HepG2 (cell line): ENCODE results near the gene MUC4. TPM values are rescaled to one million over a fixed set of nuclear protein-coding genes. Genes with fewer than 3 reads are reported as not detected.

Experiments used
- ATAC-seq: fragments of 200-7000 bp; cut with Tn5 transposase; 3 replicates; pipeline ENCODE4 v1.9.1; 2020; ENCODE audit warnings: mild to moderate bottlenecking, moderate library complexity
- BruUV-seq: library from RNA; stranded (reverse); fragments of 400-500 nt; replicated peaks from 2 replicates; lab custom pipeline; 2021; lab: Mats Ljungman, UMichigan
- CTCF ChIA-PET: fragments of 300-600 bp; formaldehyde crosslinking; extraction: SDS; loops from one replicate; lab custom pipeline; 2021; ENCODE audit warnings: low total read pairs, inconsistent platforms, low intra/inter-chr PET ratio; lab: Yijun Ruan, JAX
- POLR2A ChIA-PET: fragments of 350-600 bp; sonication (Branson Sonifier 250); formaldehyde crosslinking; loops from one replicate; lab custom pipeline; 2020; ENCODE audit warnings: antibody characterized with exemption, inconsistent platforms; lab: Yijun Ruan, JAX
- DNase-seq: peaks from one replicate; pipeline ENCODE4 v3.0.0-alpha.2; 2015; ENCODE audit warnings: low spot score
- FAIRE-seq: peaks from 3 replicates; lab custom pipeline; 2011; peaks lifted over from hg19 to GRCh38; lab: Jason Lieb, UNC
- H2AFZ ChIP-seq: one replicate; pipeline ENCODE4 v1.6.1; 2011; ENCODE audit warnings: low read length, inconsistent platforms
- H3K27ac ChIP-seq: fragments of 300-600 bp; 3 replicates; pipeline ENCODE4 v1.8.0; 2011; ENCODE audit warnings: mixed run types, mild to moderate bottlenecking, mixed read lengths, low read length, inconsistent platforms; ENCODE audit not compliant: insufficient read depth; ENCODE audit errors: extremely low read length
- H3K27me3 ChIP-seq, 2 experiments: fragments of 200-600 bp in 1 of 2; 2 replicates in 1 of 2; 3 replicates in 1 of 2; pipeline versions ENCODE4 v1.6.0 to v1.8.0; 2011; ENCODE audit warnings: low read length in 2 of 2, mild to moderate bottlenecking in 2 of 2, moderate library complexity in 2 of 2, inconsistent platforms in 1 of 2; ENCODE audit not compliant: insufficient read depth in 2 of 2, control insufficient read depth in 1 of 2
- H3K36me3 ChIP-seq, 2 experiments: fragments of 200-600 bp in 1 of 2; replicated peaks in 1 of 2; 2 replicates in 1 of 2; 3 replicates in 1 of 2; pipeline versions ENCODE4 v1.5.1 to v1.8.0; 2011; ENCODE audit warnings: low read length in 2 of 2, inconsistent platforms in 1 of 2; ENCODE audit not compliant: insufficient read depth in 2 of 2, control insufficient read depth in 1 of 2
- H3K4me1 ChIP-seq: 2 replicates; pipeline ENCODE4 v1.5.1; 2012; ENCODE audit warnings: low read length, inconsistent platforms; ENCODE audit not compliant: insufficient read depth
- H3K4me2 ChIP-seq: 2 replicates; pipeline ENCODE4 v1.6.0; 2011; ENCODE audit warnings: low read depth, low read length, inconsistent platforms
- H3K4me3 ChIP-seq, 3 experiments: fragments of 200-600 bp in 1 of 3; sonication (generic), shearing (Covaris generic) in 1 of 3; replicated peaks in 1 of 3; 2 replicates each; pipeline ENCODE4 v1.5.1; 2011 to 2016; ENCODE audit warnings: low read length in 3 of 3, inconsistent platforms in 2 of 3, low read depth in 2 of 3, mild to moderate bottlenecking in 2 of 3, control low read depth in 1 of 3, mixed read lengths in 1 of 3; ENCODE audit not compliant: insufficient read depth in 1 of 3
- H3K79me2 ChIP-seq: one replicate; pipeline ENCODE4 v1.6.1; 2011; ENCODE audit warnings: low read length, inconsistent platforms; ENCODE audit not compliant: insufficient read depth
- H3K9ac ChIP-seq: 2 replicates; pipeline ENCODE4 v1.6.0; 2011; ENCODE audit warnings: mild to moderate bottlenecking, low read depth, low read length, inconsistent platforms; ENCODE audit not compliant: insufficient read depth
- H3K9me3 ChIP-seq: 2 replicates; pipeline ENCODE4 v1.5.1; 2012; ENCODE audit warnings: mild to moderate bottlenecking, low read length
- H4K20me1 ChIP-seq: 2 replicates; pipeline ENCODE4 v1.6.0; 2011; ENCODE audit warnings: inconsistent platforms, mild to moderate bottlenecking, low read length, moderate library complexity; ENCODE audit not compliant: insufficient read depth
- ATM ChIP-seq: fragments of 450-650 bp; IDR thresholded peaks from 2 replicates; pipeline ENCODE4 v1.7.1; 2017; ENCODE audit warnings: mild to moderate bottlenecking, borderline replicate concordance
- CCAR2 ChIP-seq: fragments of 200-400 bp; formaldehyde crosslinking; optimal IDR thresholded peaks from 2 replicates; pipeline ENCODE3; 2018; ENCODE audit warnings: low read depth, mild to moderate bottlenecking, low read length, moderate library complexity
- ELF1 ChIP-seq: sonication (generic); formaldehyde crosslinking; IDR thresholded peaks from 2 replicates; pipeline ENCODE4 v1.4.0; 2020; ENCODE audit warnings: missing genetic modification reagents
- EP300 ChIP-seq, 3 experiments: sonication (generic) in 1 of 3; formaldehyde crosslinking in 1 of 3; IDR thresholded peaks; 2 replicates each; pipeline versions ENCODE4 v1.5.1 to v1.6.1; 2011 to 2020; ENCODE audit warnings: low read depth in 2 of 3, low read length in 2 of 3, borderline replicate concordance in 1 of 3, improper control_type of control experiment in 1 of 3, mild to moderate bottlenecking in 1 of 3, missing genetic modification reagents in 1 of 3, moderate library complexity in 1 of 3
- GPN1 ChIP-seq: sonication (generic); formaldehyde crosslinking; IDR thresholded peaks from 2 replicates; pipeline ENCODE4 v1.5.1; 2020; ENCODE audit warnings: missing genetic modification reagents, borderline replicate concordance
- HNF1A ChIP-seq, 2 experiments: sonication (generic) in 1 of 2; formaldehyde crosslinking in 1 of 2; IDR thresholded peaks; 2 replicates each; pipeline versions ENCODE4 v1.4.0 to v1.6.1; 2016 to 2020; ENCODE audit warnings: borderline replicate concordance in 1 of 2, low read depth in 1 of 2, mild to moderate bottlenecking in 1 of 2, missing genetic modification reagents in 1 of 2
- KAT2B ChIP-seq: fragments of 150-350 bp; IDR thresholded peaks from 2 replicates; pipeline ENCODE4 v1.6.1; 2014; ENCODE audit warnings: low read depth, low read length, borderline replicate concordance
- MAX ChIP-seq: IDR thresholded peaks from 2 replicates; pipeline ENCODE4 v1.6.1; 2012; ENCODE audit warnings: inconsistent platforms
- SALL1 ChIP-seq: sonication (generic); formaldehyde crosslinking; IDR thresholded peaks from 2 replicates; pipeline ENCODE4 v1.8.0; 2022; ENCODE audit warnings: mild to moderate bottlenecking, missing genetic modification reagents
- SATB2 ChIP-seq: sonication (generic); formaldehyde crosslinking; IDR thresholded peaks from 2 replicates; pipeline ENCODE4 v1.5.0; 2020; ENCODE audit warnings: missing genetic modification reagents
- SMARCE1 ChIP-seq: fragments of 450-650 bp; IDR thresholded peaks from 2 replicates; pipeline ENCODE4 v1.6.1; 2017; ENCODE audit warnings: borderline replicate concordance
- TERF1 ChIP-seq: sonication (generic); formaldehyde crosslinking; IDR thresholded peaks from 2 replicates; pipeline ENCODE4 v1.8.0; 2022; ENCODE audit warnings: mild to moderate bottlenecking, missing genetic modification reagents, moderate library complexity
- ZBTB14 ChIP-seq: sonication (generic); formaldehyde crosslinking; IDR thresholded peaks from 2 replicates; pipeline ENCODE4 v1.4.0; 2020; ENCODE audit warnings: missing genetic modification reagents
- ZFP90 ChIP-seq: sonication (generic); formaldehyde crosslinking; IDR thresholded peaks from 2 replicates; pipeline ENCODE4 v1.8.0; 2022; ENCODE audit warnings: missing genetic modification reagents, mild to moderate bottlenecking, inconsistent platforms, borderline replicate concordance
- ZNF343 ChIP-seq: sonication (generic); formaldehyde crosslinking; IDR thresholded peaks from 2 replicates; pipeline ENCODE4 v1.4.0; 2020; ENCODE audit warnings: mild to moderate bottlenecking, missing genetic modification reagents
- ZNF460 ChIP-seq: sonication (generic); formaldehyde crosslinking; IDR thresholded peaks from 2 replicates; pipeline ENCODE4 v1.5.1; 2020; ENCODE audit warnings: missing genetic modification reagents, mild to moderate bottlenecking, borderline replicate concordance
- WGBS: methylation state at CpG from one replicate; pipeline ENCODE4 v1.1.6; 2017; ENCODE audit warnings: low lambda C conversion rate; 5-methylcytosine and 5-hydroxymethylcytosine counted together
- in situ Hi-C: cut with HindIII; loops from 2 replicates; pipeline ENCODE4 v1.10.0; 2017; ENCODE audit warnings: low pct_unique_long_range_greater_than_20kb; ENCODE audit not compliant: extremely low pct_ligation_motif_present
- intact Hi-C: fragments of 100-400 bp; cut with micrococcal nuclease; formaldehyde crosslinking; loops from one replicate; pipeline ENCODE4 v1.10.0; 2022; ENCODE audit not compliant: unreplicated experiment
- polyA plus RNA-seq, 8 experiments: library from polyadenylated mRNA; depleted of rRNA in 3 of 8; stranded (reverse) in 7 of 8; unstranded in 1 of 8; fragments of >200 nt; fragmentation: Illumina TruSeq in 4 of 8; extraction: Trizol in 4 of 8; gene quantifications; 2 replicates each; pipeline versions ENCODE4 v1.2.1 to v1.2.3, GENCODE V29; 2011 to 2016; ENCODE audit warnings: low read depth in 4 of 8, missing spikeins in 1 of 8, mixed read lengths in 1 of 8; ENCODE audit not compliant: insufficient read depth in 1 of 8
- total RNA-seq, 5 experiments: library from RNA; depleted of rRNA; stranded (reverse); fragments of >200 nt; fragmentation: Illumina TruSeq; extraction: Trizol; gene quantifications; 2 replicates each; pipeline ENCODE4 v1.2.3, GENCODE V29; 2016; ENCODE audit warnings: low read depth in 1 of 5

MUC4 gene
- total and polyA plus RNA-seq, 2 of the 13 experiments (the other 11 are each of a cell fraction or from before 2014, with no cell fraction given), result not detected

- H3K27ac ChIP-seq, result no peak overlapping the region
- TF ChIP-seq EP300 (IDR thresholded peaks at IDR 0.05; ENCODE audit: low read depth in 2 of 2, low read length in 2 of 2) (no peak), EP300 (CRISPR knock-in tag; IDR thresholded peaks at IDR 0.05; ENCODE audit: borderline replicate concordance) (no peak), ATM (no peak), CCAR2 (no peak), TERF1 (CRISPR knock-in tag) (no peak), SALL1 (CRISPR knock-in tag) (no peak), ZBTB14 (CRISPR knock-in tag) (no peak), ZNF343 (CRISPR knock-in tag) (no peak), SMARCE1 (no peak), GPN1 (CRISPR knock-in tag) (no peak), SATB2 (CRISPR knock-in tag) (no peak), ZNF460 (CRISPR knock-in tag) (no peak), ZFP90 (CRISPR knock-in tag) (no peak), KAT2B (no peak), HNF1A (IDR thresholded peaks at IDR 0.05; ENCODE audit: low read depth) (no peak), HNF1A (CRISPR knock-in tag; IDR thresholded peaks at IDR 0.05; ENCODE audit: borderline replicate concordance) (no peak), MAX (no peak), ELF1 (CRISPR knock-in tag) (no peak)
Measured at GRCh38 chr3:195853036-195853435, 41.3 kb upstream of the MUC4 start.

More at GRCh38 chr3:195853036-195853435, 41.3 kb upstream of the MUC4 start:
- DNase-seq (no peak), FAIRE-seq (no peak), ATAC-seq (no peak)
- in situ Hi-C loops, result loop anchor here (10.0 kb wide), 1 partner anchor 62 kb away; no protein-coding TSS in a partner anchor
- no peak overlapping the region for H3K4me3 ChIP-seq
- no peak overlapping the region for H2AFZ ChIP-seq
- no peaks in the 10 kb centered on the region for H3K79me2 ChIP-seq
- peaks cover 28% of the 10 kb centered on the region for H3K4me1 ChIP-seq
- H4K20me1 ChIP-seq, result no peaks in the 10 kb centered on the region
- H3K4me2 ChIP-seq, result no peak overlapping the region
- 68% methylated on average over 20 of the region's 20 CpGs for WGBS
- H3K36me3 ChIP-seq, result no peaks in the 10 kb centered on the region
- H3K9ac ChIP-seq, result no peak overlapping the region
- ChIA-PET CTCF (no interaction called here), POLR2A (no interaction called here)
- peaks cover 2 to 35% of the 10 kb centered on the region in 2 experiments; a peak in 4 of 5 replicates for H3K27me3 ChIP-seq
- no peaks in the 10 kb centered on the region for H3K9me3 ChIP-seq
- BruUV-seq, result no TSS peak
- intact Hi-C loops, result no loop called here
